Breast epithelium (tissue), 4 donors: ENCODE results near the gene NMRK1. TPM values are rescaled to one million over a fixed set of nuclear protein-coding genes. Genes with fewer than 3 reads are reported as not detected.

Experiments used
- DNase-seq, 2 donors: peaks; one replicate each; pipeline ENCODE4 v3.0.0-alpha.2; 2019; ENCODE audit warnings: low spot score in 2 of 2
- H3K27ac ChIP-seq, 2 donors: fragments of 200-600 bp; sonication (generic) in 1 of 2; one replicate each; pipeline ENCODE4 v1.5.1; 2016 to 2019; ENCODE audit warnings: mild to moderate bottlenecking in 1 of 2
- H3K27me3 ChIP-seq, 2 donors: fragments of 200-600 bp; sonication (generic) in 1 of 2; one replicate each; pipeline versions ENCODE4 v1.5.1 to v1.6.0; 2017 to 2019; ENCODE audit warnings: control low read depth in 1 of 2, mild to moderate bottlenecking in 1 of 2
- H3K36me3 ChIP-seq: fragments of 200-600 bp; one replicate; pipeline ENCODE4 v1.5.1; 2019
- H3K4me1 ChIP-seq, 2 donors: fragments of 200-600 bp; sonication (generic); one replicate each; pipeline ENCODE4 v1.5.1; 2016 to 2019; ENCODE audit warnings: control low read depth in 1 of 2
- H3K4me3 ChIP-seq, 3 donors: fragments of 200-600 bp; sonication (generic); 1 replicate in 2 of 3; 2 replicates in 1 of 3; pipeline ENCODE4 v1.5.1; 2016 to 2019; ENCODE audit warnings: mild to moderate bottlenecking in 3 of 3, moderate library complexity in 2 of 3
- H3K9me3 ChIP-seq, 2 donors: fragments of 200-600 bp; sonication (generic) in 1 of 2; one replicate each; pipeline ENCODE4 v1.5.1; 2016 to 2019; ENCODE audit warnings: control low read depth in 1 of 2
- POLR2A ChIP-seq: fragments of 450-650 bp; IDR thresholded peaks from one replicate; pipeline ENCODE4 v1.6.1; 2016; ENCODE audit warnings: antibody characterized with exemption, mild to moderate bottlenecking, moderate library complexity
- POLR2AphosphoS5 ChIP-seq, 3 donors: sonication (generic); formaldehyde crosslinking; IDR thresholded peaks; one replicate each; pipeline ENCODE4 v1.6.1; 2017; ENCODE audit warnings: antibody characterized with exemption in 3 of 3
- intact Hi-C: fragments of 100-400 bp; cut with DNase I; formaldehyde crosslinking; loops from one replicate; pipeline ENCODE4 v1.15.1; 2023; ENCODE audit warnings: low total_unique reads
- total RNA-seq, 3 donors: library from RNA; depleted of rRNA; stranded (reverse); fragments of >200 nt; gene quantifications; one replicate each; pipeline ENCODE4 v1.1.0, GENCODE V29; 2016
- TF ChIP-seq, protein P1 (sequence below), 3 donors: fragments of 450-650 bp; IDR thresholded peaks; one replicate each; pipeline ENCODE4 v1.5.1; 2016 to 2017; ENCODE audit warnings: antibody characterized with exemption in 3 of 3, mild to moderate bottlenecking in 3 of 3, moderate library complexity in 3 of 3

The NMRK1 gene
- total RNA-seq, 3 donors from 2014 or later: 21.8 to 27.9 (median 27.7) TPM

DNA sequence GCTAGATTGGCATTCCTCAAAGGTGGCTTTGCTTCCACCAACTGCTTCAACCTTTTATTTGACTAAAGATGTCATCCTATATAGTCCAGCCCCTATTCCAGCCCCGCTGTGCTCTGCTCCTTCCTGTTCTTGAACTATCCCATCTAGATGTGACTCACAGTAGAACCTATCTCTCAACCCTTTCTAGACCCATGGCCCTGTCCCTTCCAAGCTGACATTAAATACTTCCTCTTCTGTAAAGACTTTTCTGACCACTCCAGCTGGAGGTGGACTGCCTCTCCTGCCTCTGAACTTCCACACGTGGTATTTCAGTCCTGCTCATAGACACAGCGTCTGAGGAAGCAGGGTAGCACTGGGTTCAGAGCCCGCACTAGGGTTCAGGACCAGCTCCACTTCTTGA, 32.7 kb upstream of the NMRK1 start:
- TF ChIP-seq POLR2AphosphoS5 (IDR thresholded peaks at IDR 0.05) (no peak), POLR2A (no peak)
- TF ChIP-seq, protein P1, sequence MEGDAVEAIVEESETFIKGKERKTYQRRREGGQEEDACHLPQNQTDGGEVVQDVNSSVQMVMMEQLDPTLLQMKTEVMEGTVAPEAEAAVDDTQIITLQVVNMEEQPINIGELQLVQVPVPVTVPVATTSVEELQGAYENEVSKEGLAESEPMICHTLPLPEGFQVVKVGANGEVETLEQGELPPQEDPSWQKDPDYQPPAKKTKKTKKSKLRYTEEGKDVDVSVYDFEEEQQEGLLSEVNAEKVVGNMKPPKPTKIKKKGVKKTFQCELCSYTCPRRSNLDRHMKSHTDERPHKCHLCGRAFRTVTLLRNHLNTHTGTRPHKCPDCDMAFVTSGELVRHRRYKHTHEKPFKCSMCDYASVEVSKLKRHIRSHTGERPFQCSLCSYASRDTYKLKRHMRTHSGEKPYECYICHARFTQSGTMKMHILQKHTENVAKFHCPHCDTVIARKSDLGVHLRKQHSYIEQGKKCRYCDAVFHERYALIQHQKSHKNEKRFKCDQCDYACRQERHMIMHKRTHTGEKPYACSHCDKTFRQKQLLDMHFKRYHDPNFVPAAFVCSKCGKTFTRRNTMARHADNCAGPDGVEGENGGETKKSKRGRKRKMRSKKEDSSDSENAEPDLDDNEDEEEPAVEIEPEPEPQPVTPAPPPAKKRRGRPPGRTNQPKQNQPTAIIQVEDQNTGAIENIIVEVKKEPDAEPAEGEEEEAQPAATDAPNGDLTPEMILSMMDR (IDR thresholded peaks at IDR 0.05): no peak
- Histone ChIP-seq H3K9me3 (no peaks in the 10 kb centered on the region), H3K36me3 (no peaks in the 10 kb centered on the region), H3K27me3 (no peaks in the 10 kb centered on the region), H3K27ac (no peak overlapping the region), H3K4me1 (no peaks in the 10 kb centered on the region), H3K4me3 (no peak overlapping the region)
- no peak for DNase-seq
- intact Hi-C loops: no loop called here

DNA sequence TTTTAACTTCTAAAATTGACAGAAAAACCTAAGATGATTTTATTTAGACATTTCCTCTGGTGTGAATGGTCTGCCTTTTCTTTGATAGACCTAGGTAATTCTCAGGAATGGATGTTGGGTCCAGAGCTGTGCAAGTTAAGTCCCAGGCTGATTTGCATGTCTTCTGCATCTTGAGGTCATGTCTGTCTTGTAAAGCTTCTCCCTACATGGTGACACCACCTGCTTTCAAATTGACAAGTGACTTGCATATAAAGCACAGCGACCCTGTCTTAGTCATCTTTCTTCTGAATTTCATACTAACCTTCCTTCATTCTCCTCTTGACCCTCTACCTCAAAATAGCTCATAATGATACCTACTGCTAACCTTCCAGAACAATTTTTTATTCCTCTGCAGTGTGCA, 29.6 kb upstream of the NMRK1 start:
- DNase-seq: no peak
- Histone ChIP-seq H3K27me3 (no peaks in the 10 kb centered on the region), H3K9me3 (no peaks in the 10 kb centered on the region), H3K4me3 (no peak overlapping the region), H3K4me1 (no peaks in the 10 kb centered on the region), H3K36me3 (no peaks in the 10 kb centered on the region), H3K27ac (no peak overlapping the region)
- intact Hi-C loops: no loop called here
- TF ChIP-seq POLR2A (no peak), POLR2AphosphoS5 (IDR thresholded peaks at IDR 0.05) (no peak)
- TF ChIP-seq, protein P1 (IDR thresholded peaks at IDR 0.05): no peak

DNA sequence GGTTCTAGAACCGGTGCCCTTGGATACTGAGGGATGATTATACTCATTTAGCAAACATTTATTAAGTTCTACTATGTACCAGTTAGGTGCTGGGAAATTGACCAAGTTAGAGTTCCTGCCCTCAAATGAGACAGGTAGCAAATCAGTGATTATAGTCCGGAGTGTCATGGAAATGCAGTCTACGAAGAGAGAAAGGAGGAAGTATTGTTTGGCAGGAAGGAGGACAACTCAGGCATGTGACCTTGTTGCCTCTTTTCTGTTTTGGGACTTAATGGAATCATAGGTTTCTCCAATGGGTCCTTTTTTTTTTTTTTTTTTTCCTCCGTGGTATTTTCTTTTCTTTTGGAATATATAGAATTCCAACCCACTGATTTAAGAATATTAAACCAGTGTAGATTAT, 28.4 kb upstream of the NMRK1 start:
- intact Hi-C loops: no loop called here
- DNase-seq: no peak
- TF ChIP-seq POLR2AphosphoS5 (IDR thresholded peaks at IDR 0.05) (no peak), POLR2A (no peak)
- TF ChIP-seq, protein P1 (IDR thresholded peaks at IDR 0.05): no peak
- Histone ChIP-seq H3K9me3 (no peaks in the 10 kb centered on the region), H3K27ac (no peak overlapping the region), H3K27me3 (no peaks in the 10 kb centered on the region), H3K36me3 (no peaks in the 10 kb centered on the region), H3K4me1 (no peaks in the 10 kb centered on the region), H3K4me3 (no peak overlapping the region)

DNA sequence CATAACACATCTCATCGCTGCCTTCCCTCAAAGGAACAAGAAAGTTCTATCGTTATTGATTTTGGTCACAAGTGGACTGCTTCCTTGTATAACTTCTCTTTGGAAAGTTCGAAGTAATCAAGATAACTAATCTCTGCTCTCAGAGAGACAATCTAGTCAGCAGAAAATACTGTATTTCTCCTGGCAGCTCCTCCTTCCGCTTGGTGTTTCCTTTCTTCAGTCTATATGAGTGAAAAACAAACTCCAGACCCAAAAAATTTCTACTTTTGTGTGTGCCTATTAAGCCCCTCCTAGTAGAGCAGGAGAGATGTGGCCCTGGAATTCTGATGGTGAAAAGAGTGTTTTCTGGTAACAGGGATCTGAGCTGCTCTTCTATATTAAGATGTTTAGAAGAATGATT, 24.8 kb upstream of the NMRK1 start:
- no peak overlapping the region for H3K27ac ChIP-seq
- TF ChIP-seq POLR2AphosphoS5 (IDR thresholded peaks at IDR 0.05): no peak
- TF ChIP-seq, protein P1 (IDR thresholded peaks at IDR 0.05): no peak
- TF ChIP-seq POLR2A: no peak
- intact Hi-C loops: no loop called here
- H3K4me3 ChIP-seq: no peak overlapping the region
- no peaks in the 10 kb centered on the region for H3K4me1 ChIP-seq
- no peak for DNase-seq
- H3K36me3 ChIP-seq: no peaks in the 10 kb centered on the region
- H3K27me3 ChIP-seq: no peaks in the 10 kb centered on the region
- no peaks in the 10 kb centered on the region for H3K9me3 ChIP-seq

DNA sequence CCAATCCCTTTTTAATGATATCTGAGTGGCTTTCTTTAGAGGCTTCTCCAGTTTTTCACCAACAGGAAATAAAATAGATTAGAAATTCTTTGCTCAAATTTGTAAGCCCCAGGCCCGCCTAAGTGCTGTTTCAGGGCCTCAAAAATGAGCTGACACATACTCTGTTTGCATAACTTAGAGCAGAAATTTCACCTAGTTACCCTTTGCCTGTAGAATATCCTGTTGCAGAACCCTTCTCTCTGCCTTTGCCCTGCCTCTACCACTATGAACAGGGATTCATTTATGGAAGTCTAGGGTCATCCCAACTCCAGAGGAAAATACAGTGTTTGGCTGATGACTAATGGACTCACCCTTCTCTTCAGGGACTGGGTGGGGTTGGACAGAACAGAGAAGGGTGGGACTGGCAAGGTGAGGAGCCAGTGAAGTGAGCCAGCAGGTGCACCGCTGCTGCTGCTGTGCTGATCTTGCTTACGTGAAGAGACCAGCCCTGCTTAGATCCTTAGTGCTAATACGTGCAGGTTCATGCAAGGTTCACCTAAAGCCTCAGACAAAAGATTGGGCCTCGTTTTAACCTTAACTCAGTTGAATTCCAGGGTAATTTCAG, 23.2 kb upstream of the NMRK1 start:
- DNase-seq: no peak
- intact Hi-C loops: no loop called here
- Histone ChIP-seq H3K4me1 (no peaks in the 10 kb centered on the region), H3K9me3 (no peaks in the 10 kb centered on the region), H3K27ac (no peak overlapping the region), H3K36me3 (no peaks in the 10 kb centered on the region), H3K4me3 (no peak overlapping the region), H3K27me3 (no peaks in the 10 kb centered on the region)
- TF ChIP-seq POLR2A (no peak), POLR2AphosphoS5 (IDR thresholded peaks at IDR 0.05) (no peak)
- TF ChIP-seq, protein P1 (IDR thresholded peaks at IDR 0.05): no peak
